Stromal cell of bone marrow (primary cell): ENCODE results near the gene MED12L.
"Not testable (repeated sequence)": the region's sequence is repeated elsewhere in the genome, so short reads cannot be mapped to it uniquely, and the experiment has no call there.

Experiments used
- DNase-seq: peaks from one replicate; pipeline ENCODE4 v3.0.0-alpha.2; 2012; ENCODE audit warnings: low read depth

Gene MED12L

DNA sequence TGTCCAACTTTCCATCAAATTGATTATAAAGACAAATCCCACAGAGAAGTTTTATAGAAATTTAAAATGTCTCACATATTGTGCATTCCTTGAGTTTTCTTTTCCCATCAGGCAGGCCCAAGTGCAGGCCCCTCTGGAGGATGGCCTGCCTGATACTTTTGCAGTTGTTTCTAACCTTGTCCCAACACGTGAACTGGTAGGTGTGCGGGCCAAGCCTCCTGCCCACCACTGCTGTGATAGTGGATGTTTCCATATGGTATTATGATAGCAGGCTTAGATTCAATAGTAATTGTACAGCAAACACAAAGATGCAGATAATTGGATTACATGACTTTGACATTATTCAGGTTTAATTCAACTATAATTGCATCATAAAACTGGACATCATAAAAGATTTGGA is 297.6 kb downstream of the MED12L start:
- no peak for DNase-seq

- DNase-seq, result no peak
Observed at GRCh38 chr3:151383956-151384355, 298.5 kb downstream of the MED12L start.

GRCh38 chr3:151384741-151385174 is 299.3 kb downstream of the MED12L start, which contains the start of gene P2RY12:
TSS of gene P2RY12 (minus strand) at chr3:151384753. CDS start at chr3:151338845, 45,908 bp downstream.
- DNase-seq, result no peak

DNA sequence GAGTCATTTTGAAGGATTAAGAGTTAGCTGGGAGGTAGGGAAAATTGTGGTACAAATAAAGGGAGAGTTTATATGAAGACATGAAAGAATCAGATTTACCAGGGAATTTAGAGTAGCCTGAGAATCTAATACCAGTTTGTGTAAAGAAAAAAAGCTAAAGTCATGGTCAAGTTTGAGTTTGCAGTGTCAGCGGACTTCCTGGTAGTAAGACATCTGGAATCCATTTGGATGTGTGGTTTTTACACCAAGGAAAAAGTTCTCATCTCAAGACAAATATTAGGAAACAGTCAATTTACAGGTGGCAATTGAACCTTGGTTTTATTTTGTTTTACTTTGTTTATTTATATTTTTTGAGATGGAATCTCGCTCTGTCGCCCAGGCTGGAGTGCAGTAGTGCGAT is 300.6 kb downstream of the MED12L start:
- peak; percentile 34 for DNase-seq

DNA sequence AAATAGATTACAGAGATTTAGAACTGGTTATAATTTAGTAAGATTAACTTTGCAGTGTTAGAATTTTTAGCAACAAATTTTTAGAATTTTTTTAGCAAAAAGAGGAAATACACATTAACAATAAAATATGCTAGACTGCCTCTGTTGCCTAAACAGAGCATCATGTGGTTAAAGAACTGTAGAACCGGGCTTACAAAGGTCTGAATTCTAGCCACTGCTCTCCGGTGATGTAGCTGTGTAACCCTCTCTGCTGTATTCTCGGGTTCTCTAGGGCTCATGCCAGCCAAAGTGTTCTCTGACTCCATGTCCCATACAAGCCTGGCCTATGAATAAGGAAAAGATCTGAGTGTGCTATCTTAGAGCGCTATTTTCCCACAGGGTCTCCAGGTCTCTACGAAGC is 302.0 kb downstream of the MED12L start:
- no peak for DNase-seq

- DNase-seq, result no peak
Observed at GRCh38 chr3:151387842-151388241, 302.4 kb downstream of the MED12L start.

- no peak for DNase-seq
Observed at GRCh38 chr3:151391720-151392119, 306.3 kb downstream of the MED12L start.

DNA sequence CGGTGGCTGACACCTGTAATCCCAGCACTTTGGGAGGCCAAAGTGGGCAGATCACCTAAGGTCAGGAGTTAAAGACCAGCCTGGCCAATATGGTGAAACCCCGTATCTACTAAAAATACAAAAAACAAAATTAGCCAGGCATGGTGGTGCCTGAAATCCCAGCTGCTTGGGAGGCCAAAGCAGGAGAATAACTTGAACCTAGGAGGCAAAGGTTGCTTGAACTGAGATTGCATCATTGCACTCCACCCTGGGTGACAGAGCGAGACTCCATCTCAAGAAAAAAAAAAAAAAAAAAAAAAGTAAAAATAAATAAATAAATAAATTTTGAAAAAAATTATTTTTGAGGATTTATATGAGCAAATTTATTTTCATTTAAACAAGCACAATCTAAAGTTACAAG is 306.7 kb downstream of the MED12L start:
- not testable (repeated sequence) for DNase-seq

DNA sequence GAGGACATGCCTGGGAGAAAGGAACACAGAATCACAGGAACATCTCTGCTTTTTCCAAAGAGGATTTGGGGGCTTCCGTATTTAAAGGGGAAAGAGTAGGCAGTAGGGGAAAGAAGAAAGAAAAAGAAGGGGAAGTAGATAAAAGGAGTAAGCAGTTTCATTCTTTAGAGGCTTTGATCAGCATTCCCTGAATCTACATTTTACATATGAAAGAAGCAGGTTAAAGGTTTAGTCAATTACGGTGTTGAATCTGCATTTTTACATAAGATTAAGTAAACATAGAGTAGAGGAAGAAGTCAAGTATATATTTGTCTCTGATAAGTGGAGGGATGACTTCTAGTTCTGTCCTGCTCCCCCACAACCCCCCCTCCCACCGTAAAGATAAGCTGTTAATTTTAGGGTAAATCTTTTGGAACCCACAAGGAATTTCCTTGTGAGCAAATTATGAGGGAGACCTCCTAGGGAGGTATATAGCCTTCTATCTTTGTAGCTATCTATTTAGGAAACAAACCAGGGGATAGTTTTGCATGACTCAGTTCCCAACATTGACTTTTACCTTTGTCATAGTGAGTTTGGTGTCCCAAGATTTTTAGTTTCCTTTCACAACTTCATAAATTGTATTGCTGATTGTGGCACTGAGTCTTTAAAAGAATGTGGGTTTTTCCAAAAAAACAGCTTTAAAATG is 307.8 kb downstream of the MED12L start:
- DNase-seq, result no peak

GRCh38 chr3:151393941-151394340 is 308.5 kb downstream of the MED12L start:
- DNase-seq, result no peak

- DNase-seq, result no peak
Observed at GRCh38 chr3:151394611-151395010, 309.1 kb downstream of the MED12L start.

GRCh38 chr3:151395806-151396205 is 310.3 kb downstream of the MED12L start:
- peak; percentile 63 for DNase-seq

- DNase-seq, result no peak
Observed at GRCh38 chr3:151398895-151399294, 313.4 kb downstream of the MED12L start.

DNA sequence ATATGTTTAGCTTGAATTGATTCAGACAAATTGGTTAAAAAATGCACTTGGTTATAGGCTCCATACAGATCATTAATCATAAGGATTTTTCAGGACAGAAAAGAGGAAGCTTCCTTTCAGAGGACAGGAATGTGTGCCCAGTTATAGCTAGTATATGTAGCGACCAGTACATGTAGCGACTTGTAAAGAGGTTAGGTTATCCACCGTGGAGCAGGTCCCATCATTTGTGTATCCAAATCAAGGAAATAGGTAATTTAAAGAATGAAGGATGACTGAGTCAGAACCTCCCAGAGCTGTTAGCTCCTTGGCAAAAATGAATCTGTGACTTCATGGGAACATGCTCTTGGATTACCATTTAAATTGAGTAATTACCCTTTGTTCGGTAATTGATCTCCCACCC is 314.9 kb downstream of the MED12L start:
- DNase-seq, result no peak

GRCh38 chr3:151402349-151402748 is 316.9 kb downstream of the MED12L start:
- no peak for DNase-seq

GRCh38 chr3:151403246-151403645 is 317.8 kb downstream of the MED12L start:
- peak; percentile 55 for DNase-seq

DNA sequence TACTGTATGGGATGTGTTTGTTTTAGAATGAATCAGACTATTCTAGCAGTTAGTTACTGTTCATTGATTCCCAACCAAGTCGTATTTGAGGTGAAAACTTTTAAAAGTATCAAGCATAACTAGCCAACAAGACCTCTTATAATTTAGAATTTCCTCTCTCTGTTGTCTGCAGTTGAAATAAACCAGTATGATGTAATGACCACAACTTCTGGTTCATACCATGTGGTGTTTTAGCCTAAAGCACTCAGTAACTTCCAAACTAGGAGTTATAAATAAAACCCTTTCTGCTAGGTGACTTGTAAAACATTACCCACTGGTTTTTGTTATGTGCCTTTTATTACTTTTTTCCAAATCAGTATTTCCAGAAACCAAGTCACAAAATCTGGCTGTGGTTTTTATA is 318.9 kb downstream of the MED12L start:
- peak; percentile 22 for DNase-seq

DNA sequence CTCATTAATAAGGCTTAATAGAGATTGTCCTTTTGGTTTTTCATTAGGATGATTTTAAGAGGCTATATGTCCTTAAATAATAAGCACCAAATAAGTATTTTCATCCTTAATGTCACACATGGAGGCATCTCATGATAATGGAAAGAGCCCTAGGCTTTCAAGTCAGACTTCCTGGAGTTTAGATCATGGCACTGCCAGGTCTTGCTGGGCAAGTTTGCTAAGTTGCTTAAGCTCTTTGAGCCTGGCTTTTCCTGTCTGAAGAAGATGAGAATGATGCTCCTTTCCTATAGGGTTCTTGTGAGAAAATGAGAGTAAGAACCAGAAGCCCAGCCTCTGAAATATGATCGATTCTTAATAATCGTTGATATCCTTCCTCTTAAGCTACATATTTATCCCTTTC is 322.5 kb downstream of the MED12L start:
- no peak for DNase-seq

GRCh38 chr3:151410891-151411559 is 325.6 kb downstream of the MED12L start:
- DNase-seq, result peak; percentile 28

GRCh38 chr3:151412989-151413388 is 327.5 kb downstream of the MED12L start:
- DNase-seq, result no peak

- no peak for DNase-seq
Observed at GRCh38 chr3:151415289-151415688, 329.8 kb downstream of the MED12L start.

- DNase-seq, result no peak
Observed at GRCh38 chr3:151419806-151420205, 334.3 kb downstream of the MED12L start.

GRCh38 chr3:151421938-151422337 is 336.5 kb downstream of the MED12L start:
- no peak for DNase-seq

GRCh38 chr3:151423091-151423490 is 337.6 kb downstream of the MED12L start:
- no peak for DNase-seq
